Gastroesophageal sphincter (tissue), 3 donors: ENCODE data around the gene ZNF670.

Experiments
- CTCF ChIP-seq, 4 experiments: fragments of 200-600 bp in 2 of 4; fragments of 450-650 bp in 2 of 4; sonication (generic) in 1 of 4; IDR thresholded peaks; one replicate each; pipeline ENCODE4 v1.5.1; 2017 to 2019; ENCODE audit warnings: antibody characterized with exemption in 4 of 4, mild to moderate bottlenecking in 2 of 4, moderate library complexity in 2 of 4
- EP300 ChIP-seq: sonication (generic); formaldehyde crosslinking; IDR thresholded peaks from one replicate; pipeline ENCODE4 v1.6.1; 2017; ENCODE audit warnings: antibody characterized with exemption, mild to moderate bottlenecking
- POLR2A ChIP-seq, 2 donors: fragments of 450-650 bp; IDR thresholded peaks; one replicate each; pipeline ENCODE4 v1.6.1; 2017; ENCODE audit warnings: antibody characterized with exemption in 2 of 2, mild to moderate bottlenecking in 2 of 2, moderate library complexity in 1 of 2
- POLR2AphosphoS5 ChIP-seq: sonication (generic); formaldehyde crosslinking; IDR thresholded peaks from one replicate; pipeline ENCODE4 v1.6.1; 2017; ENCODE audit warnings: antibody characterized with exemption

GRCh38 chr1:247112479-247112781 lies 33.8 kb upstream of the ZNF670 start:
- TF ChIP-seq CTCF (IDR thresholded peaks at IDR 0.05) (no peak), EP300 (no peak), POLR2A (IDR thresholded peaks at IDR 0.05) (no peak), POLR2AphosphoS5 (no peak)
